Measurements from ENCODE around the gene ATF4. TPM values are rescaled to one million over a fixed set of nuclear protein-coding genes. Genes with fewer than 3 reads are reported as not detected.

Gene ATF4
- total and polyA plus RNA-seq, 2 of the 13 experiments (the other 11 are each of a cell fraction or from before 2014, with no cell fraction given) = 486 to 1,297 TPM

DNA sequence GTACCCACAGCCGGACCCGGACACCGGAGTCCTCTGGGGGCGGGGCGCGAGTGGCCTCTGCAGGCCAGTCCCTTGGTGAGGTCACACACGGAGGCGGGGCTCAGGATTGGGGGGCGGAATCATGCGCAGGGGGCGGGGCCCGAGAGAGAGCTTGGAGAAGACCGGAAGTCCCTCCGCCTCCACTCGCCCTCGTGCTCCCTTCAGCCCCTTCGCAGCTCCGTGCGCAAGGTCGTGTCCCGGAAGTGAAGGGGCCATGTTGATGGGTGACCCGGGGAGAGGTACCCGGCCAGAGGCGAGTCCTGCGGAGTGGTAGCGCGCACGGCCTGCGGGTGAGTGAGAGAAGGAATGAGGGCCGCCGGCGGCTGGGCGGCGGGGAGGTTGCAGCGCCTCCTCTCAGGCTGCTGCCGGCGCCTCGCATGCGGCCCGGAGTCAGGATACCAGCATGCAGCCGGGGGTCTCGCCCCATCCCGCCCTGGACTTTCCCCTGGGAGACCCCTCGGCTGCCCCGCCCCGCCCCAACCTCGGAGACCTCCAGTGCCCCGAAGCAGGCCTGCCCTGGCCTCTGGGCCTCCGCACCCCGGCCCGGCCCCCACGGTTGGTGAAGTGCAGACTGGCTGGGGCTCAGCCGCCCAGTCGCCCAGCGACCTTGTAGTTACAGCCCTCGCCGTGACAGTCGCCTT is 18.1 kb upstream of the ATF4 start, which contains the start of gene MIEF1 (continued):
- TF ChIP-seq KDM5B (CRISPR knock-in tag; IDR thresholded peaks at IDR 0.05; ENCODE audit: borderline replicate concordance) (peak; percentile 63; the same call in 1 of the 2 replicates), SRY (CRISPR knock-in tag; IDR thresholded peaks at IDR 0.05) (peak; percentile 60; the same call in 1 of the 2 replicates), ZNF33A (CRISPR knock-in tag; IDR thresholded peaks at IDR 0.05; ENCODE audit: borderline replicate concordance) (no peak), EHMT2 (IDR thresholded peaks at IDR 0.05; ENCODE audit: borderline replicate concordance, low read depth, low read length) (no peak), ZZZ3 (CRISPR knock-in tag; IDR thresholded peaks at IDR 0.05; ENCODE audit: borderline replicate concordance) (peak; percentile 77; the same call in 1 of the 2 replicates), ZNF883 (CRISPR knock-in tag; IDR thresholded peaks at IDR 0.05; ENCODE audit: not compliant biosample characterization) (no peak), NCOA2 (CRISPR knock-in tag; IDR thresholded peaks at IDR 0.05) (peak; percentile 46; the same call in 1 of the 2 replicates), TAF1 (CRISPR knock-in tag; IDR thresholded peaks at IDR 0.05) (peak; percentile 84), TEAD2 (CRISPR knock-in tag; IDR thresholded peaks at IDR 0.05) (no peak), KLF13 (CRISPR knock-in tag; IDR thresholded peaks at IDR 0.05) (0 out of 2 replicates have a peak, but pooled peaks have one; percentile 27), HES4 (CRISPR knock-in tag; IDR thresholded peaks at IDR 0.05; ENCODE audit: borderline replicate concordance) (no peak), FOXA1 (IDR thresholded peaks at IDR 0.05) (no peak), FOXA1 (CRISPR knock-in tag; IDR thresholded peaks at IDR 0.05) (peak; percentile 47; the same call in 1 of the 2 replicates), ZNF644 (CRISPR knock-in tag; IDR thresholded peaks at IDR 0.05; ENCODE audit: low read depth) (no peak)
- TF ChIP-seq, protein P1, sequence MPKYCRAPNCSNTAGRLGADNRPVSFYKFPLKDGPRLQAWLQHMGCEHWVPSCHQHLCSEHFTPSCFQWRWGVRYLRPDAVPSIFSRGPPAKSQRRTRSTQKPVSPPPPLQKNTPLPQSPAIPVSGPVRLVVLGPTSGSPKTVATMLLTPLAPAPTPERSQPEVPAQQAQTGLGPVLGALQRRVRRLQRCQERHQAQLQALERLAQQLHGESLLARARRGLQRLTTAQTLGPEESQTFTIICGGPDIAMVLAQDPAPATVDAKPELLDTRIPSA (CRISPR knock-in tag; IDR thresholded peaks at IDR 0.05; ENCODE audit: borderline replicate concordance) = no peak; the same call in 1 of the 2 replicates
- TF ChIP-seq, protein P2, sequence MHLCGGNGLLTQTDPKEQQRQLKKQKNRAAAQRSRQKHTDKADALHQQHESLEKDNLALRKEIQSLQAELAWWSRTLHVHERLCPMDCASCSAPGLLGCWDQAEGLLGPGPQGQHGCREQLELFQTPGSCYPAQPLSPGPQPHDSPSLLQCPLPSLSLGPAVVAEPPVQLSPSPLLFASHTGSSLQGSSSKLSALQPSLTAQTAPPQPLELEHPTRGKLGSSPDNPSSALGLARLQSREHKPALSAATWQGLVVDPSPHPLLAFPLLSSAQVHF (CRISPR knock-in tag; IDR thresholded peaks at IDR 0.05) = no peak
- TF ChIP-seq, protein P3, sequence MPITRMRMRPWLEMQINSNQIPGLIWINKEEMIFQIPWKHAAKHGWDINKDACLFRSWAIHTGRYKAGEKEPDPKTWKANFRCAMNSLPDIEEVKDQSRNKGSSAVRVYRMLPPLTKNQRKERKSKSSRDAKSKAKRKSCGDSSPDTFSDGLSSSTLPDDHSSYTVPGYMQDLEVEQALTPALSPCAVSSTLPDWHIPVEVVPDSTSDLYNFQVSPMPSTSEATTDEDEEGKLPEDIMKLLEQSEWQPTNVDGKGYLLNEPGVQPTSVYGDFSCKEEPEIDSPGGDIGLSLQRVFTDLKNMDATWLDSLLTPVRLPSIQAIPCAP (CRISPR knock-in tag; IDR thresholded peaks at IDR 0.05; ENCODE audit: low read depth) = no peak
- TF ChIP-seq, protein P4, sequence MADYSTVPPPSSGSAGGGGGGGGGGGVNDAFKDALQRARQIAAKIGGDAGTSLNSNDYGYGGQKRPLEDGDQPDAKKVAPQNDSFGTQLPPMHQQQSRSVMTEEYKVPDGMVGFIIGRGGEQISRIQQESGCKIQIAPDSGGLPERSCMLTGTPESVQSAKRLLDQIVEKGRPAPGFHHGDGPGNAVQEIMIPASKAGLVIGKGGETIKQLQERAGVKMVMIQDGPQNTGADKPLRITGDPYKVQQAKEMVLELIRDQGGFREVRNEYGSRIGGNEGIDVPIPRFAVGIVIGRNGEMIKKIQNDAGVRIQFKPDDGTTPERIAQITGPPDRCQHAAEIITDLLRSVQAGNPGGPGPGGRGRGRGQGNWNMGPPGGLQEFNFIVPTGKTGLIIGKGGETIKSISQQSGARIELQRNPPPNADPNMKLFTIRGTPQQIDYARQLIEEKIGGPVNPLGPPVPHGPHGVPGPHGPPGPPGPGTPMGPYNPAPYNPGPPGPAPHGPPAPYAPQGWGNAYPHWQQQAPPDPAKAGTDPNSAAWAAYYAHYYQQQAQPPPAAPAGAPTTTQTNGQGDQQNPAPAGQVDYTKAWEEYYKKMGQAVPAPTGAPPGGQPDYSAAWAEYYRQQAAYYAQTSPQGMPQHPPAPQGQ (CRISPR knock-in tag; IDR thresholded peaks at IDR 0.05; ENCODE audit: borderline replicate concordance) = no peak
- TF ChIP-seq, protein P5, sequence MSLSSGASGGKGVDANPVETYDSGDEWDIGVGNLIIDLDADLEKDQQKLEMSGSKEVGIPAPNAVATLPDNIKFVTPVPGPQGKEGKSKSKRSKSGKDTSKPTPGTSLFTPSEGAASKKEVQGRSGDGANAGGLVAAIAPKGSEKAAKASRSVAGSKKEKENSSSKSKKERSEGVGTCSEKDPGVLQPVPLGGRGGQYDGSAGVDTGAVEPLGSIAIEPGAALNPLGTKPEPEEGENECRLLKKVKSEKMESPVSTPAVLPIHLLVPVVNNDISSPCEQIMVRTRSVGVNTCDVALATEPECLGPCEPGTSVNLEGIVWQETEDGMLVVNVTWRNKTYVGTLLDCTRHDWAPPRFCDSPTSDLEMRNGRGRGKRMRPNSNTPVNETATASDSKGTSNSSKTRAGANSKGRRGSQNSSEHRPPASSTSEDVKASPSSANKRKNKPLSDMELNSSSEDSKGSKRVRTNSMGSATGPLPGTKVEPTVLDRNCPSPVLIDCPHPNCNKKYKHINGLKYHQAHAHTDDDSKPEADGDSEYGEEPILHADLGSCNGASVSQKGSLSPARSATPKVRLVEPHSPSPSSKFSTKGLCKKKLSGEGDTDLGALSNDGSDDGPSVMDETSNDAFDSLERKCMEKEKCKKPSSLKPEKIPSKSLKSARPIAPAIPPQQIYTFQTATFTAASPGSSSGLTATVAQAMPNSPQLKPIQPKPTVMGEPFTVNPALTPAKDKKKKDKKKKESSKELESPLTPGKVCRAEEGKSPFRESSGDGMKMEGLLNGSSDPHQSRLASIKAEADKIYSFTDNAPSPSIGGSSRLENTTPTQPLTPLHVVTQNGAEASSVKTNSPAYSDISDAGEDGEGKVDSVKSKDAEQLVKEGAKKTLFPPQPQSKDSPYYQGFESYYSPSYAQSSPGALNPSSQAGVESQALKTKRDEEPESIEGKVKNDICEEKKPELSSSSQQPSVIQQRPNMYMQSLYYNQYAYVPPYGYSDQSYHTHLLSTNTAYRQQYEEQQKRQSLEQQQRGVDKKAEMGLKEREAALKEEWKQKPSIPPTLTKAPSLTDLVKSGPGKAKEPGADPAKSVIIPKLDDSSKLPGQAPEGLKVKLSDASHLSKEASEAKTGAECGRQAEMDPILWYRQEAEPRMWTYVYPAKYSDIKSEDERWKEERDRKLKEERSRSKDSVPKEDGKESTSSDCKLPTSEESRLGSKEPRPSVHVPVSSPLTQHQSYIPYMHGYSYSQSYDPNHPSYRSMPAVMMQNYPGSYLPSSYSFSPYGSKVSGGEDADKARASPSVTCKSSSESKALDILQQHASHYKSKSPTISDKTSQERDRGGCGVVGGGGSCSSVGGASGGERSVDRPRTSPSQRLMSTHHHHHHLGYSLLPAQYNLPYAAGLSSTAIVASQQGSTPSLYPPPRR (CRISPR knock-in tag; IDR thresholded peaks at IDR 0.05; ENCODE audit: borderline replicate concordance) = peak; percentile 43; the same call in 1 of the 2 replicates

Measured in HepG2 (cell line).